NCI-H2227 (cell line): ENCODE results near the gene MGAT5B.
"Not testable (repeated sequence)": the region's sequence is repeated elsewhere in the genome, so short reads cannot be mapped to it uniquely, and the experiment has no call there.

Experiments used
- DNase-seq: peaks from one replicate; lab custom pipeline; 2025; ENCODE audit not compliant: unreplicated experiment; lab: John Stamatoyannopoulos, UW

MGAT5B gene

GRCh38 chr17:76847031-76847430, 21.2 kb upstream of the MGAT5B start:
- DNase-seq, result no peak

- DNase-seq, result no peak
Observed at GRCh38 chr17:76848670-76849069, 19.5 kb upstream of the MGAT5B start.

GRCh38 chr17:76849160-76849559, 19.0 kb upstream of the MGAT5B start:
- not testable (repeated sequence) for DNase-seq

- no peak for DNase-seq
Observed at GRCh38 chr17:76852843-76853242, 15.4 kb upstream of the MGAT5B start.

GRCh38 chr17:76855105-76855504, 13.1 kb upstream of the MGAT5B start:
- DNase-seq, result no peak

GRCh38 chr17:76862079-76862478, 6.1 kb upstream of the MGAT5B start:
- no peak for DNase-seq

GRCh38 chr17:76862494-76862893, 5.7 kb upstream of the MGAT5B start:
- no peak for DNase-seq

- no peak for DNase-seq
Observed at GRCh38 chr17:76864024-76864423, 4.2 kb upstream of the MGAT5B start.

- DNase-seq, result no peak
Observed at GRCh38 chr17:76865174-76865573, 3.0 kb upstream of the MGAT5B start.

GRCh38 chr17:76866203-76866602, 2.0 kb upstream of the MGAT5B start:
- DNase-seq, result no peak

- DNase-seq, result peak; percentile 23
Observed at GRCh38 chr17:76866774-76867577, 1.2 kb upstream of the MGAT5B start.

- DNase-seq, result peak; percentile 43
Observed at GRCh38 chr17:76867578-76868175, 527 bp upstream of the MGAT5B start.

GRCh38 chr17:76868669-76869495, 678 bp downstream of the MGAT5B start:
- DNase-seq, result peak; percentile 61

GRCh38 chr17:76869496-76870376, 1.5 kb downstream of the MGAT5B start:
- peak; percentile 69 for DNase-seq

GRCh38 chr17:76870377-76870714, 2.1 kb downstream of the MGAT5B start:
- DNase-seq, result no peak

GRCh38 chr17:76871668-76872067, 3.5 kb downstream of the MGAT5B start:
- no peak for DNase-seq

- DNase-seq, result no peak
Observed at GRCh38 chr17:76872221-76872873, 4.1 kb downstream of the MGAT5B start.

- DNase-seq, result no peak
Observed at GRCh38 chr17:76872874-76873221, 4.6 kb downstream of the MGAT5B start.

- no peak for DNase-seq
Observed at GRCh38 chr17:76873856-76874255, 5.7 kb downstream of the MGAT5B start.

- DNase-seq, result no peak
Observed at GRCh38 chr17:76877437-76877836, 9.2 kb downstream of the MGAT5B start.
